ENCODE results near the gene SRL.

The SRL gene

DNA sequence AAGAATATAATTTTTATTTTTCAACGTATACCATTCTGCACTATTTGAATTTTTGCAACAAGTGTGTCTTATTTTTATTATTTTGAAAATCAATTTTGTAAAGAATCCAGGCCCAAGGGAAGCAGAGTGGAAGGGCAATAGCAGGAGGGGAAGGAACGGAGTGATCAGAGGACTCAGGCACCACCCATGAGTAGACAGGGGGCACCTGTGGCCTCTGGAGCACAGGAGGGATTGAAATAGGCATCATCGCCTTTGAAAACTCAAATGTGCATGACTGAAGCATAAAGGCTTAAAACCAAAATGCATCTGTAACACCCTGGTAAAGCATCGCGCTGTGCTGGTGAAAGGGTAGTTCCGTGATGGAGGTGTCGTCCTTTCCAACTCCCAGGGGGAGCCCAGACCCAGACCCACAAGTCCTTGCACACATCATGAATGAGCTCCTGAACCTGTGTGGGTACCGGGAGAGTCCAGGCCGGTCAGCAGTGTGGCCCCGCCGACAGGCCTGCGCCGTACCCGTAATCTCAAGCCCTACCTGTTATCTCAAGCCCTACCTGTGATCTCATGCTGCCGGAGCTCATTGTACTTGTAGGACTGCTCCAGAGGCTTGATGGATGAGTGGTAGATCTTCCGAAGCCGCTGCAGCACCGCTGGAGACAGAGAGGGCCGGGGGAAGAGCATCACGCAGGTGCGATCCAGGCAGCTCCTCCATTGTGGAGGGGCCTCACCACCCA, 39.1 kb downstream of the SRL start:
- no peak for DNase-seq (ENCODE audit: low spot score)

DNA sequence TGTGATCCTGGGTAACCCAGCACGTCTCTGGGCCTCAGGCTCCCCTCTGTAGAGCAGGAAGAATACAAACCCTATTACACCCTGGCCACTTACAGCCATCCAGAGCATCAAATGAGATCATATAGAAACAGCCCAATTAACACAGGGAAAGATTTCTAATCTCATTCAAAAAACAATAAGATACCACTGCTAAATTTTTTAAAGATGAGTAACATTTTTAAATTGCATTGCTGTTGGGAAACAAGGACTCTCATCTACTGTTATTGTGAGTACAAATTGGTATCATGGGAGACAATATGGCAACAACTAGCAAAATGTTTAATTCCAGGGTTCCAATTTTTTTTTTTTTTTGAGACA, 41.1 kb downstream of the SRL start:
- peak; percentile 37 for DNase-seq (ENCODE audit: low spot score)

DNA sequence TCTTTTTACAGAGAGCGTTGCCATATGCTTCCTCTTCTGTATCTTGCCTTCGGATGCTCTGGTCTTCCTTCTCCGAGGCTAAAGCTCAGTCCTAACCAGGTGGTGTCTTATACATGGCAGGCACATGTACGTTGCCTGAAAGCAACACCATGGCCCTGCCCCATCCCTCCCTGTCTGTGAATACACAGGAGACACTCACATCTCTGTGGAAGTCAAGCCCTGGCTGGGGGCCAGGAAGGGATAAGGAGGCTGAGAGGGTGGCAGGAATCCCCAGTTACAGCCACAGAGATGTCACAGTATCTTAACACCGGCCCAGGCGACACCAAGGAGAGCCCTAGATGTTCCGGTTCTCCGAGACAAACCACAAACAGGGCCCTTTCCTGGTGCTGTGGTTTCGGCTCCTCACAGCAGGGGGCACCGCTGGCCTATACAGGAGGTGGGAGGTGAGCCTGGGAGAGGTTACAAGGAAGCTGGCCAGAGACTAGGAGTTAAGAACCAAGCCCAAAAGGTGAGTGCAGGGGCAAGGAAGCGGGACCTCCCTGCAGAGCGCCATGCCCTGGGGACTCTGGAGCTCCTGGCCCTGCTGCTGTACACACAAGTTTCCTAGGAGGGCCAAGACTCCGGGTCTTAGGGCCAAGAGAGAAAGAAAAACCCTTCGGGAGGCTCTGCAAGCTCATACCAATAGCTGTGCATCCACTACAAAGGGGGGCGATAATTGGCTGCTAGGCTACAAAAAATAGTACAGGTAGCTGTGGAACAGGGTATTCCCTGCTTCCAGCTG, 41.7 kb downstream of the SRL start:
- DNase-seq (ENCODE audit: low spot score) = peak; percentile 80

DNA sequence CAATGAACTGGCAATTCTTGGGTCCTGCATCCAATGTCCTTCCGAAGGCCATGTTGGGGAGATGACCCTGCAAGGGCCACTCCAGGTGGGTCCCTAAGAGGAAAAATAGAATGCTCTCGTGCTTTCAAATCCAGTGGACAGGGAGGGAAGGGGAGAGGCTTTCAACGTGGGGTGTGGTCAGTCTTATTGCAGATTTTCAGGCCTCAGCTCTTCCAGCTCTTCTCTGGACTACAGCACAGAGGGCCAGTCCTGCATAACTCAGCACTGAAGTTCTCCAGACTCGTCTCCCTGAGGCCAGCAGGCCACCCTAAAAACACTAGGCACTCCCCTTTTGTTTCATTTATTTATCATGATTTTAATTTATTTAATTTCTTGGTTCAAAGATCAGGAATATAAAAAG, 43.1 kb downstream of the SRL start:
- DNase-seq (ENCODE audit: low spot score) = no peak

DNA sequence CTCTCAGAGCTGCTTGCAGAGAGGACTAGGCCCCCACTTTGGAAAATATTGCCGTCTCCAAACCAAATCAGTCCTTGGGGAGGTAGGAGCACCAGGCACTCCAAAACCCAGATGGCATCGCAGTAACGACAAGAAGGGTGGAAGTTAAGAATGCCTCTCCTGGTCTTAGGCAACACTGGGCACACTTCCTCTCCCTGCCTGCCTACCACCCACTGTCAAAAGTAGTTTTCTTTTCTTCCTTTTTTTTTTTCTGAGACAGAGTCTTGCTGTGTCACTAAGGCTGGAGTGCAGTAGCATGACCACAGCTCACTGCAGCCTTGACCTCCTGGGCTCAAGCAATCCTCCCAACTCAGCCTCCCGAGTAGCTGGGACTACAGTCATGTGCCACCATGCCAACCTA, 47.2 kb downstream of the SRL start:
- no peak for DNase-seq (ENCODE audit: low spot score)

DNA sequence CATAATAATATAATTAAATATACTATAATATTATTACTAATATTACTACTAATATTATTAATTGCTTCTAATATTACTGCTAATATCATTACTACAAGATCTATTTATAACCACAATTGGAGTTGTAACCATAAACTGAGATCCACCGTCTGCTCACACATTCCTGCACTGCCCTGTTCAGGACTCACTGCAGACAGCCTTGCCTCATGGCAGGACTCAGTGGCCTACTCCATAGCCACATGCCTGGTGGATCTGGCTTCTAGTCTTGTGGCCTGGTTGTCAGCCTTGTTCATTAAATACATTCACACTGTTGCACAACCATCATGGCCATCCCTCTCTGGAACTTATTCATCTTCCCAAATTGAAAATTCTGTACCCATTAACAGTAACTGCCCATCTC, 48.0 kb downstream of the SRL start:
- DNase-seq (ENCODE audit: low spot score) = no peak

DNA sequence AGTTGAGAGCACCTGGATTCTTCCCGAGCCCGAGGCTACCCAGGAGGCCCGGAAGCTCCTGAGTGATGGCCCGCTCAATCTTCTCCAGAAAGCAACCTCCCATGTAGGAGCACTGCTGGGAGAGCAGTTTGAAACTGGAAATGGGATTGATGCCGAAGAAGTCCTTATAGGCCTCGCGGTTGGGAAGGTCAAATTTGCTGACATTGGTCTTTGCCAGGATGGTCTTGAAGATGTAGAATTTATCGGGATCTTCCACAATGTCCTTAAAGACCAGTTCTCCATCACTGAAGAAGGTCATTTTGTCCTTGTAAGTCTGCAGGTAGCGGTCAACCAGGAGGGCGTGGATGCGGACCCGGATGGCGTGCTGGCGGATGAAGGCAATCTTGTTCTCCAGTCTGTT, 49.7 kb downstream of the SRL start:
- DNase-seq (ENCODE audit: low spot score) = no peak

DNA sequence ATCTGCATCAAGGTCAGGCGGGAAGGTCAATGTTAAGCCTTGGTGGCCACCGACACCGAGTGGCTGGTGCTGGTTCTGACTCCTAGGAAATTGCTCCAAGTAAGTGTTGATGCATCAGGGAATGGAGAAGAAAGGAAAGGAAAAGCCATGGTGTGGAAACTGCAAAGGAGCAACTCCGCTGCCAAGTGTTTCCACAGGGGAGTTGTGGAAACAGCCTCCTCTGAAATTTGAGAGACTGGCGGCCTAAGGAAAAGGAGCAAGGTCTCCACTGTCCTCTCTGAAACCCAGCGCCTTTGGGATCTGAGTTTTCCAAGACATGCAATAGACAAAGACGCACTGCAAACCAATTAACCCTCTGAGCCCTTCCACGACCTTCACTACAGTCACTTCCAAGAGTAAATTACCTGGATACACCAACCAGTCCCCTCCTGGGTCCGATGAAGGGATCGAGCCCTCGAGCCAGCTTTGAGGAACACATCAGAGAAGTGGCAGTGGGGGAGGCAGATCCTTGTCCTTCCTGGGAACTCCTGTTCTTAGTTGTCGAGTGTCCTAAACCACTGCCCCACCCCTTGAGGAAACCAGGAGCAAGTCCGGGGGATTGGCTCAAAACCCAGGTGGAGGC, 51.1 kb downstream of the SRL start:
- no peak for DNase-seq (ENCODE audit: low spot score)

DNA sequence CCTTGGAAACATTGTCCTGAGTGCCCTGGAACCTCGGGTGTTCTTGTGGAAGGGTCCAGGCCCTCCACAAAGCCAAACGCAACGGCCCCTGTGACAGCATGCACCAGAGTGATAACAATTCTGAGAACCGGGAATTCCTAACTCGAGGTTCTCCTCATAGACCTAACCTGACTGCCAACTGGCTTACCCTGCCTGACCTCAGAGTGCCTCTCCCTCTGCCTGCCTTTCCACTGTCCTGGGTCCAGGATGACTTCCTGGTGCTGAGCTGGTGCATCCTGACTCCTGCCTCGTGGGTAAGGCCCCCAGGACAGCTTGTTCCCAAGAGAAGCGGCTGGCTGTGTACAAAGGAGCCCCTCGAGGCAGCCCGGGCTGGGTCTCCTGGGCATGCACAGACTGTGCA, 51.8 kb downstream of the SRL start:
- no peak for DNase-seq (ENCODE audit: low spot score)

DNA sequence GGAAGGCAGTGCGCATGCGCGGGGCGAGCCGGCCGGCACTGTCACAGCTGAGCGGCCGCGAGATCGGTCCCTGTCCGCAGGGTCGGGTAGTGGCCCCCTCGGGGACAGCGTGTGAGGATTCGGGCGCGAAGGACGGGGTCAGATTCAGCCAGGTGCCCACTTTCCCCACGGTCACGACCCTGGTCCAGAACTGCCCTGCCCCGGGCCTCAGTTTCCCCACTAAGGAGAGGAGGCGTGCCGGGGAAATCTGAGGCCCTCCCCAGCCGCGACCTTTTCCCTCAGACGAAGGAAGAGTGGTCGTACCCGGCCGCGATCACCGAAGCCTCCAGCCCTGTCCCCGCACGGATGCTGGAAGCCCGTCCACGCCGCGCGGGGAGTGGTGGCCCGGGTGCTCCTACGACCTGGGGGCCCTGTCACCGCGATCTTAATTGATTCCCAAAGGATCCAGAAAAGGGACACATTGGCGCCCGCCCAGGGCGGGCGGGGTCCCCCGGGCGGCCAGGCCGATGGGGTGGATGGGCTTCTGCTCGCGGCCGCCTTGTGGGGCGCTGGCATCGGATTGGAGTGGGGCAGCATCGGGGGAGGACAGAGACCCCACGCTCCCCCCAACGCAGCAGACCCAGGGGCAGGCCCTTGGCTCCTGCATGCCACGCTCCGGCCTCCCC, 57.7 kb downstream of the SRL start:
- no peak for DNase-seq (ENCODE audit: low spot score)

DNA sequence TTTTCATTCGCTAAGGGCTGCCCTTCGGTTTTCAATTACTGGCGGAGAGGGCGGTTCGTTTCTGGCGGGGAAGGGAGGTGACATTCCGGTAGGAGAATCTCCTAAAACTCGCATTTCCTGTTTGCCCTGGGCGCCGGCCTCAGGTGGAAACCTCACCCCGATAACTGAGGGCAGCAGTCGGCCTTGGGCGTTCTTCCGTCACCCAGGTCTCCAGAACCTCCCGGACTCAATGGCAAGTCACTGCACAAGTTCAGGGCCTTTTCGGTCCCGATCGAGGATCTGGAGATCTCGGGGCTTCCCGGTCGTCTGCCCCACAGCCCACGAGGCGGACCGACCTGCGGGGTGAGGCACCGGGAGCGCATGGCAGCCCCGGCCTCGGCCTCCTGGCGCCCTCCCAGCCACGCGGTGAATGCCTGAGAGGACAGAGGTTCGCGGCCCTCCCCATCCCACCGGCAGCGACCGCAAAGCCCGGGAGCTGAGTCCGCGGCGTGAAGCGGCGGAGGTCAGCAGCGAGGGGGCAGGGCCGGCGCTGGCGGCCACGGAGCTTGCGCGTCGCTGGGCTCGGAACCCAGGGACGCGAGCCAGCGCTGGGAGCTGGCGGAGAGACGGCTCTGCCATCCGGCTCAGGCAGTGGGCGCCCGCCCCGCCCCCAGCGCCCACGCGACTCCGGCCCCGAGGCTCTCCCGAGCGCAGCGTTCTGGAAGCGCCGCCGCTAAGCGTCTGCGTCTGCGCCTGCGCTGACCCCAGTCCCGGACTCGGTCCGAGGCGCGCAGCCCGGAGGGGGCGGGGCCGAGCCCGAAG, 58.4 kb downstream of the SRL start:
- peak; percentile 100 for DNase-seq (ENCODE audit: low spot score)

DNA sequence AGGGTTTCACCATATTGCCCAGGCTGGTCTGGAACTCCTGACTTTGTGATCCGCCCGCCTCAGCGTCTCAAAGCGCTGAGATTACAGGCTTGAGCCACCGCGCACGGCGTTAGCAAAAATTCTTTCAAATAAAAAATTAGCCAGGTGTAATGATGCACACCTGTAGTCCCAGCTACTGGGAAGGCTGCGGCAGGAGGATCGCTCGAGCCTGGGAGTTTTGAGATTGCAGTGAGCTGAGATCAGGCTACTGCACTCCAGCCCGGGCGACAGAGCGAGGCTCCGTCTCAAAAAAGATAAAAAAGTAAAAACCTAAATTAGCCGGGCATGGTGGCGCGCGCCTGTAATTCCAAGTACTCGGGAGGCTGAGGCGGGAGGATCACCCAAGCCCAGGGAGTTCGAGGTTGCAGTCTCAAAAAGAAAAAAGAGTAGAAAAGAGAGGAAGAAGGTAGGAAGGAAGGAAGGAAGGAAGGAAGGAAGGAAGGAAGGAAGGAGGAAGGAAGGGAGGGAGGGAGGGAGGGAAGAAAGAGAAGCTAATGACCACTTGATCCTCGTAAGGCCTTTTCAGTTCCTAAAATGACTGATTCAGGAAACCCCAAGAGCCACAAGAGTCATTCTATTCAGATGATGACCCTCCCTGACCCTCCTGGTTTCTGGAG, 59.2 kb downstream of the SRL start:
- no peak for DNase-seq (ENCODE audit: low spot score)

DNA sequence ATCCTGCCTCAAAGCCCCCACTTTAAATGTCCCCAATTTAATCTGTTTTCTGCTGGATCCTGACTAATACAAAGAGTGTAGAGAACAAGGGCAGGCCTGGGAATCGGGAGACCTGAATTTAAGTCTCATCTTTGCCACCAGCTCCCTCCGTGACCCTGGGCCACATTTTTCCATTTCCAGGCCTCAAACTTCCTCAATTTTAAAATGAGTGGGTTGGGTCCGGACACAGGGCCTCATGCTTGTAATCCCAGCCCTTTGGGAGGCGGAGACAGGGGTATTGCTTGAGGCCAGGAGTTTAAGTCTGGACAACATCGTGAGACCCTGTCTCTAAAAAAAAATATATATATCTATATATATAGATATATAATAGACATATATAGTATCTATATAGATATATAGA, 61.4 kb downstream of the SRL start:
- no peak for DNase-seq (ENCODE audit: low spot score)

DNA sequence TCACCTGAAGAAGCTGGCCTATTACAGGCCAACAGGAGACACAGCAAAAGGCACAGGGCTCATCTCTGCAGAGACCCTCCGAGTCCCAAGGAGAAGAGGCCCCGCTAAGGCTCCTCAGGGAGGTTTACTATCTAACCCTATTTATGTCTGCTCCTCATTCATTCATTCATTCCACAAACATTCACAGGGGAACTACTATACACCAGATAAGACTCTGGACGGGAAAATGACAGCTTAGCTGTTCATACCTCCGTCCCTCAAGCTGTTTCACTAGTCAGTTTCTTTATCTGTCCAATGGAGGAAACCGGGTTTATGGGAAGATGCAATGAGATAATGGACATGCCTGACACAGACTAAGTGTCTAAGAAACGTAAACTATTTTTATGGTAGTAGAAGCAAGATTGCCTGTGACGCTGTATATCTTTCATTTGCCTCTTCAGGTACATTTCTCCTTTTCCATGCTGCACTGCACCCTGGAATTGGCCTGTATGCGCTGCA, 62.1 kb downstream of the SRL start:
- no peak for DNase-seq (ENCODE audit: low spot score)

DNA sequence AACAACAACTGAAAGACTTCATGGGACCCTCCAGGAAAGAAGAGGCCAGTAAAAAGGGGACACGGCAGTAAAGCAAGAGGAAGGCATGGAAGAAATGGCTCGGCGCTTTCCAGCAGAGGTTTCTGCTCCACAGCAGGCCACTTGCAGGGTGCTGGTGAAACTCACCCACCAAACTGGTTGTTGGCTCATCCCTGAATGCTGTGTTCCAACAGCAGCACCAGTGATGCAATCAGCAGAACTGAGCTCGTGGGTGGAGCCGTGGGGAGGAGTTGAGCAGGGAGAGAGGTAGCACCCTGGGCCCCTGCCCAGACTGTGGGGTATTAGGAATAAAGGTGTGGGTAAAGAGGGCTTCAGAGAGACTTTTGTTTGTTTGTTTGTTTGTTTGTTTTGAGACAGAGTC, 62.9 kb downstream of the SRL start:
- peak; percentile 31 for DNase-seq (ENCODE audit: low spot score)

DNA sequence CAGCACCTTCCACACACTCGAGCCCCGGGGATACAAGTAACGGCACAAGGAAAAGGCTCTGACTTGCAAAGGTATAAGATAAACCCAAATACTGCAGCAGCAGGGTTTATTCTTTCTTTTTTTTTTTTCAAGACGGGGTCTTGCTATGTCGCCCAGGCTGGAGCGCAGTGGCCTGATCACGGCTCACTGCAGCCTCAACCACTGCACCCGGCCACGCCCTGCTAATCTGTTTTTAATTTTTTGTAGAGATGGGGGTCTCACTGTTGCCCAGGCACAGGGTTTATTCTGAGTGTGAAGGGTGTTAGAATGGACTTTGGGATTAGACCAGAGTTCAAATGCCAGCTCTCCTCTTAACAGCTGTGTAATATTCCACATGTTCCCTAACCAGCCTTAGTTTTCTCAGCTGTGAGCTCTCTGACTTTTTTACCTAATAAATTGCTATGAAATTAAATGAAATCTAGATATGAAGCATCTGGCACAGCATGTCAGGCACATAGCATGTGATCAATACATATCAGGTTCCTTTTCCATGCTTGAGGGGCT, 63.3 kb downstream of the SRL start:
- DNase-seq (ENCODE audit: low spot score) = no peak

DNA sequence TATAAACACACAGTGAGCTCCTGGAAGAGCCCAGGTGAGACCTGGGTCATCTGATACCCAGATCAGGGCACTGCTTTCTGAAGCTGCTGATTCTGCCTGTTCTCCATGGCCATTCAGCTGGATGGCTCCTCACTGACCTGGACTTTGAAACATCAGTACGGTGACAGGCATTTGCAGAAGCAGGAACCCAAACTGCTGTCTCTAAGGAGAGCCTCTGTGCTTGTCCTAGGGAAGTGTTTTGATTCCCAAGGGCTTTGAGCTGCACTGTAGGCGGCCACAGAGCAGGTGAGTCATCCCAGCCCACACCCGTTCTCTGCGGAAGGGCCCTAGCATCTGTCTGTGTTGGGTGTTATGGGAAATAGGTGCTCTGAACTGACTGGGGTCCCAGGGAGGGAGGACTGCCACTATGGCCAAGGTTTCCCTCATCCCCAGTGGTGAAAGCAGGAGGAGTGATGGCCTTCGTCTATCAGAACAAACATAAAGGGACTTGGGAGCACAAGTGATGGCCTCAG, 64.9 kb downstream of the SRL start:
- DNase-seq (ENCODE audit: low spot score) = peak; percentile 52

DNA sequence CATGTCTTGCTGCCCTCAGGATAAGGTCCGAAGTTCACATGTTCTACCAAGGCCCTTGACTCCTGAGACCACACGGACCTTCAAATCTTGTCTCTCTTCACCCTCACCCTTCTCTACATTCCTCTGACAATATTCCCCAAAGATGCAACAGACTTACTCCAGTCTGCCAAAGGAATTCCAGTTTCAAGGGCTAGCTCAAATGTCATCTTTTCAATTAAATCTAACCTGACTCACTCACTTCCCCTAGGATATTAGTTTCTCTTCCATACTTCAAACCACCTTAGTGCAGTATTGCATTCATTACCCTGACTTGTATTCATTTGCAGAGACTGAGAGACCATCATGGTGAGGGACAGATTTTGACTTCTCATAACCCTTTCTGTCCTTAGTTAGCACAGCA, 66.0 kb downstream of the SRL start:
- DNase-seq (ENCODE audit: low spot score) = no peak

DNA sequence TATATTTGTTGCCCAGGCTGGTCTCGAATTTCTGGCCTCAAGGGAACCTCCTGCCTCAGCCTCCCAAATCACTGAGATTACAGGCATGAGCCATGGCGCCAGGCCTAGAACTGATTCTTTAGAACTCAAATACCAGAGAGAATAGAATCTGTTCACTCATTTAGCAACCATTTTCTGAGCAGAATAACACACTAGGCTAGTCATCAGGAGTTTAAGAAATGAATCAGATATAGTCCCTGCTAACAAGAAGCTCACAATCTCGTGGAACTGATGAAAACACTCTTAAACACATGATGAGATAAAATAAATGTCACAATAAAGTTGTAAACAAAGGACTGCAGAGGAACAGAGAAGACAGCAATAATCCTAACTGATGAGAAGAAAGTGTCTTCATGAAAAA, 69.8 kb downstream of the SRL start:
- DNase-seq (ENCODE audit: low spot score) = peak; percentile 55

DNA sequence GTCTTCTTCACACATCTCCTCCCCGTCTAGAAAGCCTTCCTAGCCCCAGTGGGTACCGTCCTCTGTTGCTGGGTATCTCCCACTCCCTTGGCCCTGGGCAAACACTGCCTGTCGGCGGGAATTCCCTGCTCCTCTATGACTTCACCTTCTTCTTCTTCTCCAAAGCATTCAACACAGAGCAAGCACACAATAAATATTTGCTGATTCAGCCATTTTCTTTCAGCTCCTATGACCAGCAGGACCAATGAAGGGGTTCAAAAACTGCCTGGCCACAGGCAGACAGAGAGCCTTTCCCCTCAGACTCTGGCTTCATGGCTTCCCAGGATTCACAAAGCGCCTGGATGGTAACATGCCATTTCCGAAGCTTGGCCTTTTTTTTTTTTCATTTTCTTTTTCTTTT, 72.5 kb downstream of the SRL start:
- DNase-seq (ENCODE audit: low spot score) = no peak

DNA sequence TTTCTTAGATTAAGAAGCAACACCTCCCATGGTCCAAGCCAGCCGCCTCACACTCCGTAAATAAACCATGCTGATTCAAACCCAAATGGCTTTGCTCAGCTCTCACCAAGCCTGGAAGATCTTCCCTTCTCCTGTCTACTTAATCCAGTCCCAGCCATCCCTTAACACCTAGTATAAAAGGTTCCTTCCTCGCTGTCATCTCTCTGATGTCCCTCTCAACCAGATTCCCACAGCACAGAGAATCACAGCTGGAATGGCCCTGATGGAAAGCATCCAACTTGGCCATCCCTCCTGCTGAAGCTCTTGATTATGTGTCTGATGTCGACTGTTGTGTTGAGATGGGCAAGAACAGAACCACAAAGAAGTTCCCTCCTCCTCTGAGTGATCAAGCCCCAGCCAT, 75.1 kb downstream of the SRL start:
- no peak for DNase-seq (ENCODE audit: low spot score)

Data from AG08396 (cell line).